CD14-positive monocyte (primary cell): ENCODE measurements around the gene IKZF3. TPM values are rescaled to one million over a fixed set of nuclear protein-coding genes. Genes with fewer than 3 reads are reported as not detected.

Source experiments
- DNase-seq, 3 donors: peaks; one replicate each; pipeline ENCODE4 v3.0.0-alpha.2; 2011 to 2022
- H2AFZ ChIP-seq: 2 replicates; pipeline ENCODE4 v1.6.0; 2012; ENCODE audit warnings: mild to moderate bottlenecking, low read depth, low read length, inconsistent platforms; ENCODE audit not compliant: insufficient read depth, poor library complexity, severe bottlenecking
- H3K27ac ChIP-seq, 2 donors: 1 replicate in 1 of 2; 2 replicates in 1 of 2; pipeline ENCODE4 v1.5.1; 2012 to 2013; ENCODE audit warnings: low read length in 2 of 2, control low read depth in 1 of 2, inconsistent platforms in 1 of 2, low read depth in 1 of 2, mild to moderate bottlenecking in 1 of 2
- H3K27me3 ChIP-seq, 2 donors: one replicate each; pipeline versions ENCODE4 v1.6.0 to v1.6.1; 2011 to 2013; ENCODE audit warnings: low read length in 2 of 2; ENCODE audit not compliant: control insufficient read depth in 2 of 2, insufficient read depth in 2 of 2
- H3K36me3 ChIP-seq, 2 donors: replicated peaks in 1 of 2; 1 replicate in 1 of 2; 2 replicates in 1 of 2; pipeline versions ENCODE4 v1.5.1 to v1.6.1; 2012 to 2013; ENCODE audit warnings: low read length in 2 of 2, control low read depth in 1 of 2, inconsistent platforms in 1 of 2, mild to moderate bottlenecking in 1 of 2; ENCODE audit not compliant: insufficient read depth in 2 of 2, control insufficient read depth in 1 of 2
- H3K4me1 ChIP-seq, 2 donors: 1 replicate in 1 of 2; 2 replicates in 1 of 2; pipeline versions ENCODE4 v1.5.1 to v1.6.1; 2012 to 2013; ENCODE audit warnings: low read length in 2 of 2, control low read depth in 1 of 2, inconsistent platforms in 1 of 2, mild to moderate bottlenecking in 1 of 2, moderate library complexity in 1 of 2; ENCODE audit not compliant: insufficient read depth in 2 of 2, control insufficient read depth in 1 of 2
- H3K4me2 ChIP-seq: replicated peaks from 2 replicates; pipeline ENCODE3; 2012; ENCODE audit warnings: low read length, moderate library complexity, mild to moderate bottlenecking; ENCODE audit not compliant: poor library complexity, severe bottlenecking; ENCODE audit errors: extremely low read depth
- H3K4me3 ChIP-seq, 3 experiments: fragments of 200-600 bp in 1 of 3; sonication (generic) in 1 of 3; replicated peaks in 1 of 3; 1 replicate in 2 of 3; 2 replicates in 1 of 3; pipeline ENCODE4 v1.5.1; 2011 to 2013; ENCODE audit warnings: low read length in 3 of 3, mild to moderate bottlenecking in 3 of 3, control low read depth in 2 of 3, low read depth in 2 of 3, inconsistent platforms in 1 of 3, moderate library complexity in 1 of 3
- H3K79me2 ChIP-seq: 2 replicates; pipeline ENCODE4 v1.6.0; 2012; ENCODE audit warnings: mild to moderate bottlenecking, control low read depth, inconsistent platforms, low read length, moderate library complexity; ENCODE audit not compliant: insufficient read depth
- H3K9ac ChIP-seq: 2 replicates; pipeline ENCODE4 v1.6.0; 2017; ENCODE audit warnings: low read length, mild to moderate bottlenecking; ENCODE audit not compliant: insufficient read depth, poor library complexity, severe bottlenecking
- H3K9me3 ChIP-seq, 2 donors: replicated peaks in 1 of 2; 1 replicate in 1 of 2; 2 replicates in 1 of 2; pipeline versions ENCODE4 v1.5.1 to v1.6.1; 2012 to 2013; ENCODE audit warnings: low read length in 2 of 2, control low read depth in 1 of 2; ENCODE audit not compliant: control insufficient read depth in 1 of 2, insufficient read depth in 1 of 2
- H4K20me1 ChIP-seq: 2 replicates; pipeline ENCODE4 v1.6.0; 2012; ENCODE audit warnings: mild to moderate bottlenecking, low read length, control low read depth, moderate library complexity; ENCODE audit not compliant: insufficient read depth
- H3K27ac Mint-ChIP-seq, 7 donors: one replicate each; pipeline ENCODE4 v1.8.0; 2020; ENCODE audit warnings: mild to moderate bottlenecking in 7 of 7, mixed read lengths in 7 of 7, moderate library complexity in 6 of 7, inconsistent platforms in 2 of 7
- H3K27me3 Mint-ChIP-seq, 3 donors: one replicate each; pipeline ENCODE4 v1.8.0; 2021 to 2022; ENCODE audit warnings: low read depth in 3 of 3, mild to moderate bottlenecking in 3 of 3, mixed read lengths in 3 of 3, moderate library complexity in 3 of 3, inconsistent platforms in 1 of 3
- H3K36me3 Mint-ChIP-seq, 2 donors: one replicate each; pipeline ENCODE4 v1.8.0; 2020; ENCODE audit warnings: mixed read lengths in 2 of 2, inconsistent platforms in 1 of 2, mild to moderate bottlenecking in 1 of 2
- H3K4me1 Mint-ChIP-seq: one replicate; pipeline ENCODE4 v1.8.0; 2020; ENCODE audit warnings: mild to moderate bottlenecking, mixed read lengths
- H3K4me3 Mint-ChIP-seq, 2 donors: one replicate each; pipeline ENCODE4 v1.8.0; 2020; ENCODE audit warnings: mild to moderate bottlenecking in 2 of 2, mixed read lengths in 2 of 2, moderate library complexity in 1 of 2
- H3K9me3 Mint-ChIP-seq, 7 donors: one replicate each; pipeline ENCODE4 v1.8.0; 2020 to 2022; ENCODE audit warnings: mixed read lengths in 7 of 7, mild to moderate bottlenecking in 6 of 7, moderate library complexity in 6 of 7, inconsistent platforms in 2 of 7
- WGBS: methylation state at CpG from one replicate; pipeline ENCODE4 v1.1.5; 2013; ENCODE audit warnings: missing lambda C conversion rate; ENCODE audit not compliant: insufficient coverage; 5-methylcytosine and 5-hydroxymethylcytosine counted together
- intact Hi-C, 2 donors: fragments of 100-400 bp; cut with micrococcal nuclease; formaldehyde crosslinking; loops; one replicate each; pipeline versions ENCODE4 v1.15.0 to v1.15.1; 2023
- polyA plus RNA-seq, 3 donors: library from polyadenylated mRNA; depleted of rRNA in 1 of 3; unstranded in 2 of 3; stranded (reverse) in 1 of 3; fragments of 300-500 nt in 2 of 3; fragments of >200 nt in 1 of 3; fragmentation: Illumina TruSeq in 2 of 3; gene quantifications; 1 replicate in 2 of 3; 2 replicates in 1 of 3; pipeline ENCODE4 v1.2.3, GENCODE V29; 2012 to 2021
- TF ChIP-seq, protein P1 (sequence below): fragments of 200-600 bp; IDR thresholded peaks from one replicate; pipeline ENCODE4 v1.8.0; 2022; ENCODE audit warnings: antibody characterized with exemption, mild to moderate bottlenecking

IKZF3 gene
- polyA plus RNA-seq, 3 donors: 0.05 to 0.15 (median 0.05) TPM

DNA sequence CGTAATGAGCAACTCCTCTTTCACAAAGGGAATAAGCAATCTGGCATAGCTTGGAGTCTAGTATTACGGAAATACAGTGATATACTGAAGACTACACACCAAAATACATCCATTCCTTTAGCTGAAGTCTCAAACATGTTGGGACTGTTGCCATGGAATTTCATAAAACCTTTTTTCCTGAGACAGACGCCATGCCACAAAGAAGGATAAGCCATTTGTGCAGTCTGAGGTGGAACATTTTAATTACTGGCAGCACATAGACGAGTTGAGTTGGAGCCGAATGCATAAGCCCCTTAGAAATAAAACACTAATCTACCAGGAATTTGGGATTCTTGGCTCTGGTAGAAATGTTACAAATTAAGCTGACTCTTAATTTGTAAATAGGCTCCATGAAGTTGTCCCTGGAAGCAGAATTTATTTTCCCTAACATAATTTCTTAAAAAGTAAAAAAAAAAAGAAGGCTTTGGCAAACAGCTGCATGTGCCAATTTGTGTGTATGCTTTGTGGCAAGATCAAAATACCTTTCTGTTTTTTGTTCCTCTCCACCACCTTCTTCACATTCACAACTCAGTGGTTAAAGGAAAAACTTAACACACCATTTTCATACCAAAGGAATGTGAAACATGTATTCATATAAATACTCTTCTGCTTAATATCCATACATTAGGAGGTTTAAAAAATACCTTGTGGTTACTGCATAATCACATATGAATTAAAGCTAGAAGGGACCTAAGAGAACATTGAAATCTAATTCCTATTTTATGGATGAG lies 100.9 kb downstream of the IKZF3 start:
- peaks cover 20 to 44% (median 24%) of the 10 kb centered on the region in 3 donors for H3K27me3 Mint-ChIP-seq
- peaks cover 0 to 2% (median 0%) of the 10 kb centered on the region in 7 donors for H3K9me3 Mint-ChIP-seq
- Histone ChIP-seq H3K4me1 (peaks cover 2 to 3% of the 10 kb centered on the region in 2 donors), H4K20me1 (no peaks in the 10 kb centered on the region), H3K36me3 (no peaks in the 10 kb centered on the region), H3K9ac (no peak overlapping the region), H3K9me3 (no peaks in the 10 kb centered on the region), H3K4me3 (no peak overlapping the region), H3K27ac (no peak overlapping the region), H3K79me2 (no peaks in the 10 kb centered on the region), H3K4me2 (no peak overlapping the region), H3K27me3 (peaks cover 0 to 6% of the 10 kb centered on the region in 2 donors), H2AFZ (no peak overlapping the region)
- no peak for DNase-seq
- peaks cover 9% of the 10 kb centered on the region for H3K4me1 Mint-ChIP-seq
- H3K4me3 Mint-ChIP-seq: peak overlapping the region in 1 of 2 donors; percentile 30
- WGBS: 100% methylated on average over 1 of the region's 5 CpGs
- H3K27ac Mint-ChIP-seq: no peak overlapping the region
- intact Hi-C loops: no loop called here
- no peaks in the 10 kb centered on the region for H3K36me3 Mint-ChIP-seq
- TF ChIP-seq, protein P1, sequence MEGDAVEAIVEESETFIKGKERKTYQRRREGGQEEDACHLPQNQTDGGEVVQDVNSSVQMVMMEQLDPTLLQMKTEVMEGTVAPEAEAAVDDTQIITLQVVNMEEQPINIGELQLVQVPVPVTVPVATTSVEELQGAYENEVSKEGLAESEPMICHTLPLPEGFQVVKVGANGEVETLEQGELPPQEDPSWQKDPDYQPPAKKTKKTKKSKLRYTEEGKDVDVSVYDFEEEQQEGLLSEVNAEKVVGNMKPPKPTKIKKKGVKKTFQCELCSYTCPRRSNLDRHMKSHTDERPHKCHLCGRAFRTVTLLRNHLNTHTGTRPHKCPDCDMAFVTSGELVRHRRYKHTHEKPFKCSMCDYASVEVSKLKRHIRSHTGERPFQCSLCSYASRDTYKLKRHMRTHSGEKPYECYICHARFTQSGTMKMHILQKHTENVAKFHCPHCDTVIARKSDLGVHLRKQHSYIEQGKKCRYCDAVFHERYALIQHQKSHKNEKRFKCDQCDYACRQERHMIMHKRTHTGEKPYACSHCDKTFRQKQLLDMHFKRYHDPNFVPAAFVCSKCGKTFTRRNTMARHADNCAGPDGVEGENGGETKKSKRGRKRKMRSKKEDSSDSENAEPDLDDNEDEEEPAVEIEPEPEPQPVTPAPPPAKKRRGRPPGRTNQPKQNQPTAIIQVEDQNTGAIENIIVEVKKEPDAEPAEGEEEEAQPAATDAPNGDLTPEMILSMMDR: no peak

GRCh38 chr17:39761861-39762496 lies 102.1 kb downstream of the IKZF3 start:
- Histone ChIP-seq H3K27me3 (peaks cover 0 to 6% of the 10 kb centered on the region in 2 donors), H3K27ac (no peak overlapping the region), H2AFZ (no peak overlapping the region), H3K36me3 (no peaks in the 10 kb centered on the region), H3K9ac (no peak overlapping the region), H3K4me2 (no peak overlapping the region), H3K4me1 (peaks cover 10 to 12% of the 10 kb centered on the region in 2 donors), H3K79me2 (no peaks in the 10 kb centered on the region), H3K9me3 (no peaks in the 10 kb centered on the region), H3K4me3 (no peak overlapping the region), H4K20me1 (no peaks in the 10 kb centered on the region)
- Mint-ChIP-seq H3K9me3 (peaks cover 0 to 2% (median 0%) of the 10 kb centered on the region in 7 donors), H3K36me3 (no peaks in the 10 kb centered on the region), H3K4me1 (peaks cover 20% of the 10 kb centered on the region), H3K27ac (no peak overlapping the region), H3K27me3 (peaks cover 18 to 36% (median 19%) of the 10 kb centered on the region in 3 donors), H3K4me3 (no peak overlapping the region)
- 89% methylated on average over 4 of the region's 10 CpGs for WGBS
- DNase-seq: no peak
- TF ChIP-seq, protein P1: no peak
- intact Hi-C loops: no loop called here
